Osteoblast (primary cell): ENCODE data around the gene IL4I1. TPM values are rescaled to one million over a fixed set of nuclear protein-coding genes. Genes with fewer than 3 reads are reported as not detected.

Experiments used
- DNase-seq: peaks from one replicate; pipeline ENCODE4 v3.0.0; 2011; ENCODE audit warnings: low spot score, mixed read lengths; ENCODE audit not compliant: insufficient read length; ENCODE audit errors: missing footprints
- H2AFZ ChIP-seq: 2 replicates; pipeline ENCODE4 v1.6.0; 2011; ENCODE audit warnings: mild to moderate bottlenecking, low read length
- H3K27ac ChIP-seq: 2 replicates; pipeline ENCODE4 v1.5.1; 2011; ENCODE audit warnings: mild to moderate bottlenecking, low read depth, low read length, moderate library complexity
- H3K27me3 ChIP-seq: 2 replicates; pipeline ENCODE4 v1.6.0; 2012; ENCODE audit warnings: mild to moderate bottlenecking, control low read depth, inconsistent platforms, low read length, moderate library complexity; ENCODE audit not compliant: insufficient read depth
- H3K36me3 ChIP-seq: 2 replicates; pipeline ENCODE4 v1.5.1; 2011; ENCODE audit warnings: mild to moderate bottlenecking, low read length, control low read depth, moderate library complexity; ENCODE audit not compliant: insufficient read depth
- H3K4me1 ChIP-seq: 2 replicates; pipeline ENCODE4 v1.5.1; 2011; ENCODE audit warnings: mild to moderate bottlenecking, low read length, control low read depth, moderate library complexity; ENCODE audit not compliant: insufficient read depth
- H3K4me2 ChIP-seq: 2 replicates; pipeline ENCODE4 v1.6.0; 2011; ENCODE audit warnings: mild to moderate bottlenecking, low read length; ENCODE audit not compliant: insufficient read depth
- H3K4me3 ChIP-seq: fragments of 200-600 bp; sonication (generic); 3 replicates; pipeline ENCODE4 v1.5.1; 2012; ENCODE audit warnings: mild to moderate bottlenecking, low read length, inconsistent platforms; ENCODE audit not compliant: insufficient read depth
- H3K79me2 ChIP-seq: 2 replicates; pipeline ENCODE4 v1.6.0; 2012; ENCODE audit warnings: mild to moderate bottlenecking, low read length, control low read depth, inconsistent platforms; ENCODE audit not compliant: insufficient read depth
- H3K9me3 ChIP-seq: 2 replicates; pipeline ENCODE4 v1.5.1; 2011; ENCODE audit warnings: low read depth, low read length, control low read depth
- H4K20me1 ChIP-seq: 2 replicates; pipeline ENCODE4 v1.6.0; 2012; ENCODE audit warnings: mild to moderate bottlenecking, low read length, control low read depth; ENCODE audit not compliant: insufficient read depth
- total RNA-seq: library from RNA; depleted of rRNA; stranded (reverse); fragments of >200 nt; gene quantifications from 2 replicates; pipeline ENCODE4 v1.2.3, GENCODE V29; 2012
- TF ChIP-seq, protein P1 (sequence below): IDR thresholded peaks from 2 replicates; pipeline ENCODE4 v1.5.1; 2011; ENCODE audit warnings: mild to moderate bottlenecking, low read depth, low read length, moderate library complexity; ENCODE audit errors: extremely low read depth

Gene IL4I1
- total RNA-seq, 1 donor, result 1.4 TPM

DNA sequence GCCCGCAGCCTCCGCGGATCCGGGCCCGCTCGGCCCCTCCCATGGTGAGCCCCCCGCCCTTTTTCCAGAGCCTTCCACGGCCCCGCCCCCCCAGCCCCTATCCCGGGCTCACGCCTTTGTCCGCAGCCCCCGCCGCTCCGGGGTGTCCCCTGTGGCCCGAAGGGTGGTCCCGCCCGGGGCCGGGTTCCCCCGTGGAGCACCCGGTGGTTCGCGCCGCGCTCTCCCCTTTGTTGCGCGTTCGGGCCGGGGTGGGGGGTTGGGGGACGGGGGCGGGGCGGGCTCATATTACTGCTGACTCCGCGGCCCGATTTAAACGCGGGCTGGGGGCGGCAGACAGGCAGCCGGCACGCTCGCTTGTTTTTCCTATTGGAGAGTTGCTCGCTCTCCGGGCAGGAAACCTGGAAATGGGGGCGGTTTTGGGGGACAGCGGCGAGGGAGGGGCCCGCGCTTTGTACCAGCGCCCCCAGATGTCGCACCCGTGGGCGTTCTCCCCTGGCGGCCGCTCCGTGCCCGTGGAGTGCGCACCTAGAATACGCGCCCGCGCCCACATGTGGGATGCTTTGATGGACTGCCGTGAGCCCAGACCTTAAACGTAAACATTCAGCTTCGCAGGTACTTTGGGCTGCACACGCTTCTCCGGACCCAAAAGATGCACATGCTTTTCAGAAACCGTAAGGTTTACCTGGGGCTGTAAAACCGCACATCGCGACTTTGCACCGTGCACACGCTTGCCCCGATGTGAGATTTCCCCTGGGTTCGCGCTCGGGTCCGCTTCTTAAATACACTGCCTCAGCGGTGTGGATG, 45.0 kb downstream of the IL4I1 start:
- H3K4me2 ChIP-seq, result peak overlapping the region; percentile 96
- peaks cover 37% of the 10 kb centered on the region for H3K4me1 ChIP-seq
- H2AFZ ChIP-seq, result no peak overlapping the region
- TF ChIP-seq, protein P1, sequence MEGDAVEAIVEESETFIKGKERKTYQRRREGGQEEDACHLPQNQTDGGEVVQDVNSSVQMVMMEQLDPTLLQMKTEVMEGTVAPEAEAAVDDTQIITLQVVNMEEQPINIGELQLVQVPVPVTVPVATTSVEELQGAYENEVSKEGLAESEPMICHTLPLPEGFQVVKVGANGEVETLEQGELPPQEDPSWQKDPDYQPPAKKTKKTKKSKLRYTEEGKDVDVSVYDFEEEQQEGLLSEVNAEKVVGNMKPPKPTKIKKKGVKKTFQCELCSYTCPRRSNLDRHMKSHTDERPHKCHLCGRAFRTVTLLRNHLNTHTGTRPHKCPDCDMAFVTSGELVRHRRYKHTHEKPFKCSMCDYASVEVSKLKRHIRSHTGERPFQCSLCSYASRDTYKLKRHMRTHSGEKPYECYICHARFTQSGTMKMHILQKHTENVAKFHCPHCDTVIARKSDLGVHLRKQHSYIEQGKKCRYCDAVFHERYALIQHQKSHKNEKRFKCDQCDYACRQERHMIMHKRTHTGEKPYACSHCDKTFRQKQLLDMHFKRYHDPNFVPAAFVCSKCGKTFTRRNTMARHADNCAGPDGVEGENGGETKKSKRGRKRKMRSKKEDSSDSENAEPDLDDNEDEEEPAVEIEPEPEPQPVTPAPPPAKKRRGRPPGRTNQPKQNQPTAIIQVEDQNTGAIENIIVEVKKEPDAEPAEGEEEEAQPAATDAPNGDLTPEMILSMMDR, result no peak
- peaks cover 39% of the 10 kb centered on the region for H4K20me1 ChIP-seq
- peaks cover 12% of the 10 kb centered on the region for H3K36me3 ChIP-seq
- H3K27me3 ChIP-seq, result no peaks in the 10 kb centered on the region
- peaks cover 45% of the 10 kb centered on the region for H3K79me2 ChIP-seq
- H3K27ac ChIP-seq, result no peak overlapping the region
- DNase-seq, result no peak
- H3K4me3 ChIP-seq, result peak overlapping the region; percentile 95
- H3K9me3 ChIP-seq, result no peaks in the 10 kb centered on the region

DNA sequence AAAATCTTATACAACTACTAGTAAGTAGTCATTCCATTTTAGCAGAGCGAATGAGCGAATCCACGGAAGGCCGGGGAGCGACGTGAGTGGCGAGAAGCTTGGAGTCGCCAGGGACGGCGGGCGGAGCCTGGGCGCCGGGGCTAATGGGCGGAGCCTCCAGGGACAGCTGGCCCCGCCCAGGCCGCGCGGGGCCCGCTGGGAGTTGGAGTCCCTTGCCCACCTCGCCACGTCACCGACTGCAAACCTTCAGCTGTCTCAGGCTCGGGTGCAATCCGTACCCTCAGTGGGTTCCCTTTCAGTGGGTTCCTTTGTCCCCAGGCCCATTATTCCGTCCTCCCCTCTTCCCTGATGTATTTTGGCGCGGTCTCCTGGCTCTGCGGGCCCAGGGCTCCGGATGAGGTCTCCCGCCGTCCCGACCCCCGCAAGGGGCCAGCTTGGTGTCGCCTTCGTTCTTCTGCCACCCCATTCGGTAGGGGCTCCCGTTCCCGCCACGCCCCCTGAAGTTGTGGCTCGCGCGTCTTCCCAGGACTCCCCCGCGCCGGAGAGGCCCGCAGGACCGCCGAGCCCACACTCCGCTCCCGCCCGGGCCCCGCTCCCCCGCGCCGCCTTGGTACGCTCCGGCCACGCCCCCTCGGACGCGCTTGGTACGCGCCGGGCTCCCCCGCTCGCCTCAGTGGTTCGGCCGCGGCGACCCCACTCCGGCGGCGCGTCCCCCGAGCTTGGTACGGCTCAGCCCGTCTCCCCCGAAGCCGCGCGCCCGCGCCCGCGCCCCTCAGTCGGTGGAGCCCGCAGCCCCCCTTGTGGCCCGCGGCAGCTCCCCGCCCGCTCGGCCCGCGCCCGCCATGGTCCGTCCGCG, 46.0 kb downstream of the IL4I1 start, which contains the start of gene PTOV1:
Gene PTOV1 (plus strand): TSS at position 673 of the 856 bp plus-strand sequence.
- TF ChIP-seq, protein P1, result no peak
- Histone ChIP-seq H3K27ac (peak within 1 kb of the TSS; percentile 92), H3K9me3 (no peaks in the 10 kb centered on the region), H3K4me1 (peaks cover 37% of the 10 kb centered on the region), H4K20me1 (peaks cover 45% of the 10 kb centered on the region), H3K36me3 (peaks cover 8% of the 10 kb centered on the region), H3K79me2 (peaks cover 45% of the 10 kb centered on the region), H3K27me3 (no peaks in the 10 kb centered on the region), H3K4me3 (peak within 1 kb of the TSS; percentile 95), H3K4me2 (peak within 1 kb of the TSS; percentile 96), H2AFZ (peak within 1 kb of the TSS; percentile 89)
- DNase-seq, result peak; percentile 99

DNA sequence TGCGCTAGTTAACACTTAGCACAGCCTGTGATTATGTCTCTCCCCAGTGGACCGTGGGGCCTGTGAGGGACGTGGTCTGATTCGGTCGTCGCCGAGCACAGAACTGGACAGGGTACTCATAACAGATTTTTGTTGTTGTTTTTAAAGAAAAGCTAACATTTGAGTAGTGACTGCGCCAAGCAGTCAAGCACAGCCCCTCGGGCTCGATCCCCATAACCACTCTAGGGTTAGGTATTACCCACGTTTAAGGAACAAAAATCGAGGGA, 46.5 kb downstream of the IL4I1 start:
- Histone ChIP-seq H3K4me1 (peaks cover 37% of the 10 kb centered on the region), H3K27me3 (no peaks in the 10 kb centered on the region), H2AFZ (peak overlapping the region; percentile 63), H3K4me3 (peak overlapping the region; percentile 95), H3K79me2 (peaks cover 42% of the 10 kb centered on the region), H3K27ac (peak overlapping the region; percentile 92), H3K9me3 (no peaks in the 10 kb centered on the region), H3K4me2 (peak overlapping the region; percentile 84), H3K36me3 (peaks cover 3% of the 10 kb centered on the region), H4K20me1 (peaks cover 39% of the 10 kb centered on the region)
- TF ChIP-seq, protein P1, result no peak
- no peak for DNase-seq
